Right kidney (tissue), 1 donor: Measurements from ENCODE around the gene CASD1.

ENCODE experiments used
- DNase-seq: peaks from one replicate; pipeline ENCODE4 v3.0.0-alpha.2; 2016

Gene CASD1

DNA sequence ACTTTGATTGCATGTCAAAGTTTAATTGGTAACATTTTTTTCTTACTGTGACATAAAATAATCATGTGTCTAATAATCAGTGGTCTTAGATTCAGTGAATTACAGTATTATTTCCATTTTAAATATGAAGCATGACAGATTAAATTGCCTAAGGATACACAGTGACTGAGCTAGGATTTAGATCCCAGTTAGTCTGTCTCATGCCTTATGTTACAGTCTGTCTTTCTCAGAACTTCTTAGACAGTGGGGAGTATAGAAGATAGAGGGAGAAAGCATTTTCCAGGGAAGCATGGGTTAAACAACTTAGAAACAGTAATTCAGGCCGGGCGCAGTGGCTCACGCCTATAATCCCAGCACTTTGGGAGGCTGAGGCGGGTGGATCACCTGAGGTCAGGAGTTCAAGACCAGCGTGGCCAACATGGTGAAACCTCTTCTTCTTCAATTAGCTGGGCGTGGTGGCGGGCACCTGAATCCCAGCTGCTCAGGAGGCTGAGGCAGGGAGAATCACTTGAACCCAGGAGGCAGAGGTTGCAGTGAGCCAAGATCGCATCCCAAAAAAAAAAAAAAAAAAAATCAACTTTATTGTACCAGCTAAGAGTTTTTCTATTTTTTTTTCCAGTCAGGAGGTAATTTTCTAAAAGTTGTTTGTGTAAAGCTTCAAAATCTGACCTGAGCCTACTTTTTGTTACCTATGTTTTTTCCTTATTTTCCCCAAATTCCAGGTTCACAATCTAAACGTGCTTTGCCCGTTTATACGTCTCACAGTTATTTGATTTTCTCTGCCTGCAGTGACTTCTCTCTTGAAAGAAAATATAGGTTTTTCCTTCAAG is 3.3 kb downstream of the CASD1 start:
- DNase-seq: peak; percentile 12

GRCh38 chr7:94513565-94513860 is 3.9 kb downstream of the CASD1 start:
- DNase-seq: no peak

DNA sequence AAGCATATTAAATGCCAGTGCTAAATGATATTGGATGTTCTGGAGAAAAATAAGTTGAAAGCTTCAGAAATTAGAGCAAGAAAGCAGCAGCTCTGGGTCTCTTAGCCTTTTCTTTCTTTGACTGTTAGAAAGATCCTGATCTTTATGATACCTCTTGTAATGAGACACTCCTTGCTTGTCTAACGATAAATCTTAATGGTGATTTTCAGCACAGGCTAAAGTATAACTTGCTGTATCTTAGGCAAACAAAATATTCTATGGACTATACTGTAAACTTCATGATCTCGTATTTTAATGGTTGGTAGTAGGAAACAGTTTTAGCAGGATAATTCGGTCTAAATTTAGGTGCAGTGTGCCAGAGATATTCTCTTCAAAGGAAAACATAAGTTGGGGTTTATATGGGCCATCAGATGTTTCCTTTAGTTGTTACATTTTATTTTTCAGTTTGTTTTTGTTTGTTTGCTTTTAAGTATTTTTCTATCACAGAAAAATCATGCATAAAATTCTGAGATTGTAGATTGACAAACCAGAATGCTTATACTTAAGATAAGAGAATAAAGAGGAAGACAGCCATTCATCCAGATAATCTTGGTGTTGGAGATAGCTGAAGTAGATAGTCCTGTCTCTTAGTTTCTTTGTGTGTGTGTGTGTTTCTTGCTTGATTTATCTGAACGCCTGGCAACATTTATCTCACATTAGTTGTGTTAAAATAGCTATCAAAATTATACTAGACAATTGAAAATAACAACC is 4.7 kb downstream of the CASD1 start:
- peak; percentile 18 for DNase-seq

DNA sequence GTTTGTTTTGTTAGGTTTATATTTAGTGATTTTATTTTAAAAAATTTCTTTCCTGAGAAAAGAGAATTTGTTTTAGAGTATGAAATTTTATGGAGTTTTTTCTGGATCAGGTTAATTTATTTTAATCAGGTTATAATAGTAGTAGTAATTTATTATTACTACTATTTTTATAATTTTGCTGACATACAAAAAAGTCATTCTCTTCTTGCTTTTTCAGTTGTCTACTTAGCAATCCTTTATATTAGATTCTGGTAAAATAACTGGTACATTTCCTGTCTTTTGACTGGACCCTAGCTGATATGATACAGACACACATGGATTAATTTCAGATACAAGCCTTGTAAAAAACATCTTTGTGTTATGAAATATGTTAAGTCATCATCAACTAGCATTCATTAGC is 5.3 kb downstream of the CASD1 start:
- no peak for DNase-seq

DNA sequence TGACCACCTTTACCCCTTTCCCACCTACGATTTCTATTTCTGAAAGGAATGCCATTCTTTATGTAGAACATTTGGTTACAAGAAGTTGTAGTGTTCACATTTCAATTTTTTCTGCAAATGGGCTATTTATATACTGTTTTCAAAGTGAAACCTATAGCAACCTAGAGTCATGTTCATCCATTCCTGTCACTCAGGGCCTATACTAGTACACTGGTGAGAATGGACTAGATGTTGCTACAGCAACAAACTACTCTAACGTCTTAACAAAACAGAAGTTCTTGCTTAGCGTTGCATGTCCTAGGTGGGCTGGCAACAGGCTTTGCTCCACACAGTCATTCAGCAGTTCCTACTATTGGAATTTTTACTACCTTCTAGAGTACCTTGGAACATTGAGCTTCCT is 16.3 kb downstream of the CASD1 start:
- DNase-seq: no peak

DNA sequence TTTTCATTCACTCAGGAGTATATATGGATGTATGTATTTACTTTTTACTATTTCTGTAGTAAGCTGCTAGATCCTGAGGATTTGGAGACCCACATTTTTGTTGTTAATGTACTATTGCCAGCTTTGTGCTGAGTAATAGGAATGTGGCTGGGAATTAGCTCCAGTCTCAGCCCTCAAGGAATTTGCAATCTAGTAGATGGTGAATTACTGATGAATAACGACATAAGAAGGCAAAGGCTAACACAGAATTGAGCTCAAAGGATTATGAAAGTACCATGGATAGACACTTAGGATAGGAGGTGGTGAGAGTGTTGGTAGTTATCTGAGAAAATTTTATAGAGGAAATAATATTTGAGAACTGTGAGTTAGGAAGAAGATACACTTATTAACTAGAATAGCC is 19.9 kb downstream of the CASD1 start:
- no peak for DNase-seq

GRCh38 chr7:94530109-94530508 is 20.5 kb downstream of the CASD1 start:
- no peak for DNase-seq

GRCh38 chr7:94532676-94533075 is 23.1 kb downstream of the CASD1 start:
- no peak for DNase-seq

- DNase-seq: no peak
These were observed 30.8 kb downstream of the CASD1 start for GRCh38 chr7:94540428-94540827.

DNA sequence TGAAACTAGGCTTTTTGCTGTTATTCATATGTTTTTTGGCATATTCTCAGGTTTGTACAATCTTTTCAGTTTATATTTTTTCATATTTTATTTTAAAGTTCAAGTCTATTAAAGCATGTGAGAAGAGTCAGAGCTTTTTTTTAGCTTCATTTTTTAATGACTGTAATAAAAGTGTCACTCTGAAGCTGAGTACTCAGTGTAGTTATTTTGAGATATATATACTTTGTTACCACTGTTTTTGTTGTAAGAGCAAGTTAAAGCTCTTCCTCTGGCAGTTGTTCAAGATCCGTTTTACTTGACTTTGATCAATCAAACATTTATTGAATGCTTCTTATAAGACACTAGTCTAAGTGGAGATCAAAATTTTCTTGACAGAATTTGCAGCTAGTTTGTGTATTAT is 37.5 kb downstream of the CASD1 start:
- DNase-seq: no peak

DNA sequence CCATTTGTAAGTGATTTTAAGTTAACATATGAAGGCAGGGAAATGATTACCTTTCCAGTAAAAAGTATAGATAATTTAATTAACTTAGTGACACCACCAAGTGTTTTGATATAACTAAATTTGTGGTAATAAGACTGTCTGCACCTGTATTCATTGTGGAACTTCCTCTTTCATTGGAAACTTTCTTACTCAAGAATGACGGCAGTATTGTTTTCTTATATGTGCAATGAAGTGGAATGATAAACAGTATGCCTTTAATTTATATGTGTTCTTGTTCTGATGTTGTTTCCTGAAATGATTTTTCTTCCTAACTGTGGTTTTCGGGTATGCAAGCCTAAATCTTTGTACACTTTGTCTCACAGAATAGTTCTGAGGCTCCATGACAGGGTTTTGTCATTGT is 46.4 kb downstream of the CASD1 start:
- no peak for DNase-seq

GRCh38 chr7:94557215-94557614 is 47.6 kb downstream of the CASD1 start:
- no peak for DNase-seq

DNA sequence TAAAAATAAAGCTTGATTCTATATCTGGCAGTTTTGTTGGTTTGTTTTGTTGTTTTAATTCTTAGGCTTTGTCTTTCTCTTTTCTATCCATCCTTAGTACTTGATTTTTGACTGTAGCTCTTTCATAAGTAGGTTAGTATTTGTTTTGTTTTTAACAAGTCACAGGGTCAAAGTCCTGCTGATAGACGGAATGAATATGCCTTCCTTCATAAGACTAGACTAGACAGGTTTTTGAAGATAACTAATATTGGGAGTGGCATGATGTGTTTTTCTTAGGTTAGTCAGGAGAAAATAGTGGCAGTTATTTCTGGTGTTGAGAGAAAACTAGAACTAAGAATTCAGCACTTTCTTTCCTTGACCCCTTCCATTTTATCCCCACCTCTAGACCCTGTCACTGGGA is 50.4 kb downstream of the CASD1 start:
- DNase-seq: no peak

DNA sequence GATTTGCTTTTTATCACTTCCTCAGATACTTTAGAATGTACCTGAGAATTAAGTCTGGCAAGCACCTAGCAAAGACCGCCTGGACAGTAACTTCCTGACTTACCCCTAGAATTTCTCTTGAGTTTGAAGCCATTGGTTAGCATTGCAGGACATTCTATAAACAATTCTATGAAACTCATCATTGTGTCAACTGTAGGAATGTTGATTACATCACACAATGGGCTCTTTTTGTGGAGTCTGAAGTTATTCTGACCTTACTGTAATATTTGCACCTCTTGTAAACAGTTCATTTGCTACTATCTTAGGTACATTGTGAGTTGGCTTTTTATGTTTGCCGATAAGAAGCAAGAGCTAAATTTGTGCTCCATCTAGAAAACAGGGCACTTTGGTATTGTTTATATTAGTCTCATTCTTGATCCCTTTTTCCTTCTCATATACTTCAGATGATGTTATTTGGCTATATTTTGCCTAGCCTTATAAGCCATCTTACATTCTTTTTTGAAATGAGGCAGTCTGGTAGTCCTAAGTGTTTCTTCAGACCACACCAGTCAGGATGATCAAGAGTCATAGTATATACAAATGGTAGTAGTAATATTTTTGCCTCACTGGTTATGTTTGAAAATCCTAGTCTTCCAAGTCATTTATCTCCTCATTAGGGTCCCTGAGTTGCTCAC is 52.4 kb downstream of the CASD1 start:
- DNase-seq: no peak

DNA sequence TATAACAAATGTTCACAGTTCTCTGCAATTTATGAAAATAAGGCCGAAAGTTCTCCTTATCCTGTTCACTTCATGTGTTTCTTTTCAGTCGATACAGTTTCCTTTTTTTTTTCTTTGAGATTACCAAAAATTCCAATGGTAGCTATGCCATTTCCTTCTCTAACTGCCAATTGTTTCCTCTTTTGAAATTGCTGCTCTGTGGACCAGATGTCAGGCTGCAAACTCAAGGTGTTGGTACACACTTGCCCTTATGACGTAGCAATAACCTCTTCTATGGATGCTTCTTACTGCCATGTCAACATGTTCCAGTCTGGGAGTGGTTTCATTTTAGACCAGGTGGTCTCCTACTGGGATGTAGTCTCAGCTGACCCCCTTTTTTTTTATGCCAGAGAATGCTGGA is 52.9 kb downstream of the CASD1 start:
- DNase-seq: no peak

- no peak for DNase-seq
These were observed 55.8 kb downstream of the CASD1 start for GRCh38 chr7:94565247-94565894.

- DNase-seq: no peak
These were observed 57.8 kb downstream of the CASD1 start for GRCh38 chr7:94567396-94567795.

DNA sequence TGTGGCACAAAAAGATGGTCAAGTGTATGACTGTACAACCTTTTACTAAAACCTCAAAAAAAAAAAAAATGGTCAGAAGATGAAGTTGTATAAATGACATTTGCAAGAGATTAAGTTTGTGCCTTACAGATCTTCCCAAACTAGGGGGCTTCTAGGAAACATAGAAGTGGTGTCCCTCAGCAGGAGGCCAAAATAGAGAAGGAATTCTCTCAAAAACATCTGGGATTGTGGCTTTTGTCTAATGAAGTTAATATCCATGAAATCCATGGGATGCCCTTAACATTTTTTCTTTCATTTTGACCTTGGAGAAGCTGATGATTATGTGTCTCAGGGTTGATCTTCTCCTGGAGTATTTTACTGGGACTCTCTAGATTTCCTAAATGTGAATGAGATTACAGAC is 62.2 kb downstream of the CASD1 start:
- DNase-seq: no peak

DNA sequence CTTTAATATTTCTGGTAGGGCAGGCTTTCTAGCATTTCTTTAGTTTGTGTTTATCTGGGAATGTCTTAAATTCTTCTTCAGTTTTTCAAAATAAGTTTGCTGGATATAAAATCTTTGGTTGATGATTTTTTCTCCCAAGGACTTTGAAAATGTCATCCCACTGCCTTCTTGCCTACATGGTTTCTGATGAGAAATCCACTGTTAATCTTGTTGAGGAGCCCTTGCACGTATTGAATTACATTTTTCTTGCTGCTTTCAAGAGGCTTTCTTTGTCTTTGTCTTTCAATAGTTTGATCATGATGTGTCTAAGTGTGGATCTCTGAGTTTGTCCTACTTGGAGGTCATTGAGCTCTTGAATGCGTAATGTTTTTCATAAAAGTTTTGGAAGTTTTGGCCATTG is 66.0 kb downstream of the CASD1 start:
- DNase-seq: no peak

GRCh38 chr7:94576316-94576715 is 66.7 kb downstream of the CASD1 start:
- DNase-seq: no peak

DNA sequence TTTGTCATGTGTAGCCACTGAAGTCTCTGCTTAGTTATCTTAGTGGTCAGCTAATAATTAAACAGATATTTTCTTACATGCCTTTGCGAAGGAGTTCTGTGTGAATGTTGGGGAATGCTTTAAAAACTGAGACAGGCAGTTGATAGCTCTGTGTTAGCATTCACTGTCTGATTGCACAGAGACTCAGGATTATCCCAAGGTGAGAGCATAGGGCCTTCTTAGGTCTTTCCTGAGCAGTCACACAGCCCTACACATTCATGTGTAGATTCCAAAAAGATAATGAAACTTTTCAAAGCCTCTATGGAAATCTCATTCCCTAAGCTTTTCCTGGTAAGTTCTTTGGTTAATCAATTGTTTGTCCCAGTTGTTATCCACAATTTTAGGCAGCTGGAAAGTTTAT is 67.7 kb downstream of the CASD1 start:
- no peak for DNase-seq

DNA sequence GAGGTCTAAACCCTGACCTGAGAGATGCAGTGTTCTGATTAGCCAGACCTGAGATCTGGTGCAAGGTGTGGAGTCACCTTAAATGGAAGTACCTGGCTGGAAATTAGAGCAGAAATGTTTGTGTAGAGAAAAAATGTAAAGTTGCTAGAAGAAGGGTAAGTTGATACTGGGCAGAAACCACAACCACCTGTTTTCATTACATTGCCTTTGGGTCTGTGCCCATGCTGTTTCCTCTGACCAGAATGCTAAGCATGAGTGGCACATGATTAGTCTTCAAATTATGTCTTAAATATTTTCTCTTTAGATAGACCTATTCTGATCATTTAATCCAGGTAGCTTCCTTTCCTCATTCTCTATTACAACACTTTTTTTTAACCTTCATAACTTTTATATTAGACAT is 69.0 kb downstream of the CASD1 start:
- DNase-seq: no peak

- DNase-seq: no peak
These were observed 69.9 kb downstream of the CASD1 start for GRCh38 chr7:94579470-94579869.
